Choroid plexus epithelial cell (primary cell): ENCODE results near the gene SMOC2.

Experiments
- DNase-seq: peaks from one replicate; pipeline ENCODE4 v3.0.0-alpha.2; 2010; ENCODE audit warnings: low read depth
- H3K4me3 ChIP-seq: 2 replicates; pipeline ENCODE4 v1.5.1; 2011; ENCODE audit warnings: low read depth, mild to moderate bottlenecking, control low read depth, low read length, moderate library complexity
- TF ChIP-seq, protein P1 (sequence below): conservative IDR thresholded peaks from 2 replicates; pipeline ENCODE4 v1.5.1; 2011; ENCODE audit warnings: low read depth, mild to moderate bottlenecking, control low read depth, inconsistent platforms, low read length, moderate library complexity

Gene SMOC2

DNA sequence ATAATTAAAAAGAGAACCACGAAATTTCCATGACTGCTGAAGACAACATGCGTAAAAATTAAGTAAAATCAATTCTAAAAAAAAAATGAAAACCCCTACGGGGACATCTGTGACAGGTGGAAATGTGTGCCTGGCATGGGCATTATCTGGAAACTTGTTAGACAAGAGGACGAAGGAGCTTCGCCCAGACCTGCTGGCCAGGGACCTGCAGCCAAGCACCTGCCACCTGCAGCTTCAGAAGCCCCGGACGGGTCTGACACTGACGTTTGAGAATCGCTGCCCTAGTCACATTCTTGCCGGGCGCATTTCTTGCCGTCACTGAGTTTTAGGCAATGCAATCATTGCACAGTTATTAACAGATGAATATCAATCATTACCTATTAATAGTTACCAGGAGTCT is 140.3 kb downstream of the SMOC2 start:
- H3K4me3 ChIP-seq = no peak overlapping the region
- TF ChIP-seq, protein P1, sequence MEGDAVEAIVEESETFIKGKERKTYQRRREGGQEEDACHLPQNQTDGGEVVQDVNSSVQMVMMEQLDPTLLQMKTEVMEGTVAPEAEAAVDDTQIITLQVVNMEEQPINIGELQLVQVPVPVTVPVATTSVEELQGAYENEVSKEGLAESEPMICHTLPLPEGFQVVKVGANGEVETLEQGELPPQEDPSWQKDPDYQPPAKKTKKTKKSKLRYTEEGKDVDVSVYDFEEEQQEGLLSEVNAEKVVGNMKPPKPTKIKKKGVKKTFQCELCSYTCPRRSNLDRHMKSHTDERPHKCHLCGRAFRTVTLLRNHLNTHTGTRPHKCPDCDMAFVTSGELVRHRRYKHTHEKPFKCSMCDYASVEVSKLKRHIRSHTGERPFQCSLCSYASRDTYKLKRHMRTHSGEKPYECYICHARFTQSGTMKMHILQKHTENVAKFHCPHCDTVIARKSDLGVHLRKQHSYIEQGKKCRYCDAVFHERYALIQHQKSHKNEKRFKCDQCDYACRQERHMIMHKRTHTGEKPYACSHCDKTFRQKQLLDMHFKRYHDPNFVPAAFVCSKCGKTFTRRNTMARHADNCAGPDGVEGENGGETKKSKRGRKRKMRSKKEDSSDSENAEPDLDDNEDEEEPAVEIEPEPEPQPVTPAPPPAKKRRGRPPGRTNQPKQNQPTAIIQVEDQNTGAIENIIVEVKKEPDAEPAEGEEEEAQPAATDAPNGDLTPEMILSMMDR = no peak
- DNase-seq = no peak

DNA sequence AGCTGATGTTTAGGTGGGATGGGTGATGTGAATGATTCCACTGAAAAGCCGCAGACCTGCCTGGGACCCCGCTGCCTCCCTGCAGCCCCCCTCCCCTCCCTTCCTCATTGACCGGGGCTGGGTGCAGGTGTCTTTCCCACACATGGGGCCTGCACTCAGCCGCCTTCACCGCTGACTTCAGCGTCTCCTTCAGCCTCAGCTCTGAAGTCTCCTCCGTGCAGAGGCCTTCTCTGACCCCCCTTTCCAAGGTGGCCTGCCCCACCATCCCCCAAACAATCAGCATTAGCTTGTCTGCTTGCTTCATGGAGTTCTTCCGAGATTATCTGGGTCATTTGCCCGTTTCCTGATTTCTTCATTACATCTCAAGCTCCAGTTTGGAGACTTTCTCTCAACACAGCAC is 140.7 kb downstream of the SMOC2 start:
- TF ChIP-seq, protein P1 = no peak
- no peak overlapping the region for H3K4me3 ChIP-seq
- no peak for DNase-seq

DNA sequence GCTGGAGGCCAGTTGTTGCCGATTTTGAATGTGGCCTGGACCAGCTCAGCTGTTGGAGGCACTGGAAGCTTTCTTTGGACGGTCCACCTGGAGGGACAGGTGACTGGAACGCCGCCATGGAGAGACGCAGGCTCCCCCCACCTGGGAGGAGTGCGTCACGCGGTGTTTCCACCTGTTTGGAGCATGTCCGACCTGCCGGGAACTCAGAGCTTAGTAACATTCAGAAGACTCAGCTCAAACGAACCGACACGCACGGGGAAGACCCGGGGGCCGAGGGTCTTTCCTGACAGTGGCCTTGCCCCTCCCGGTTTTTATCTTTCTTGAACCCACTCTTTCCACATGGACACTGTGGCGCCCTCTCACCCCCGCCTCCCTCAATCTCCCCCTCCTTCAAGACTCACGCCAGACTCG is 141.6 kb downstream of the SMOC2 start:
- DNase-seq = no peak
- TF ChIP-seq, protein P1 = no peak
- H3K4me3 ChIP-seq = no peak overlapping the region

DNA sequence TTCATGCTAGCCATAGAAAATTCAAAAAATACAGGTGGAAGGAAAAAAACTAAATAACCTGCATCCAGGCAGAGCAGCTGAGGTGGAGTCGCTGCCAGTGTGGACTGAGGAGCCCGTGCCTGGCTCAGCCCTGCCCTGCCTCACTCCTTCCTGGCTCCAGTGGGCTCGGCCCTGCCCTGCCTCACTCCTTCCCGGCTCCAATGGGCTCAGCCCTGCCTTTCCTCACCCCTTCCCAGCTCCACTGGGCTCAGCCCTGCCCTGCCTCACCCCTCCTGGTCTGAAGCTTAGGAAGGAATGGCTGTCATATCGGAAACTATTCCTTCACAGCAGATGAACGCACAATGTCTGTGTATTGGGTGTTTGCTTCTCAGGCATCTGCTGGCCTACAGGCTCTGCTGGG is 142.1 kb downstream of the SMOC2 start:
- H3K4me3 ChIP-seq = no peak overlapping the region
- TF ChIP-seq, protein P1 = no peak
- no peak for DNase-seq

DNA sequence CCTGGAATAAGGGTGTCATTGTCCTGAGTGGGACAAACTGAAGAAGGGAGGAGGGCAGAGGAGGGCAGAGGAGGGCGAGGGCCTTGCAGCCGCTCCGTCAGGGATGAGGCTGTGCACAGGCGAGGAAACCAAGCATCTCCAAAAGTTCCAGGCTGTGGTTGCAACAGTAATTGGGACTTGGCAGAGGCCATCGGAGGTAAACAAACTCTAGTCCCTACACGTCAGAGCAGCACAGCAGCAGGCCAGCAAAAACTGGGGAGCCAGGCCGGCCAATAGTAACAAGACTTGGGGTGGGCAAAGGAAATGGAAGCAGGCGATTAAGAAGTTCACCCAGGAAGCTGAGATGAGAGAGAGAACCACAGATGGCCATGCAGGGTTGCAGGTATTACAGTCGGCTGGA is 142.8 kb downstream of the SMOC2 start:
- H3K4me3 ChIP-seq = no peak overlapping the region
- TF ChIP-seq, protein P1 = no peak
- DNase-seq = no peak

DNA sequence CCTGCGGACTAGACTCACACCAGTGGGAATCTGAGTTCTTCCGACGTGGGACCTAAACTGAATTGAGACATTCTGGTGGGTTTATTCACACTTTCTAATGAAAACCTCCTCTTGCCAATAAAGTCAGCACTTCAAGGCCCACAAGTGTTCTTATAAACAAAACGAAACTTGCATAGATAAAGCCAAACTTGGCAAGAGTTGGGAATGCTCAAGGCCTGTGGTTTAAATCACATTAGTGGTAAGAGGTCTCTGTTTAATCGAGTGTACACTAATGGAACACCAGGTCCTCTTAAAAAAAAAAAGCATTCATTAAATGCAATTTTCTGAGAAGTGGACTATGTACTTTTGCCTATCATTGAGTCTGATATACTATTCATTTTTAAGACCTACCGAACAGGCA is 143.3 kb downstream of the SMOC2 start:
- no peak overlapping the region for H3K4me3 ChIP-seq
- TF ChIP-seq, protein P1 = no peak
- DNase-seq = no peak

DNA sequence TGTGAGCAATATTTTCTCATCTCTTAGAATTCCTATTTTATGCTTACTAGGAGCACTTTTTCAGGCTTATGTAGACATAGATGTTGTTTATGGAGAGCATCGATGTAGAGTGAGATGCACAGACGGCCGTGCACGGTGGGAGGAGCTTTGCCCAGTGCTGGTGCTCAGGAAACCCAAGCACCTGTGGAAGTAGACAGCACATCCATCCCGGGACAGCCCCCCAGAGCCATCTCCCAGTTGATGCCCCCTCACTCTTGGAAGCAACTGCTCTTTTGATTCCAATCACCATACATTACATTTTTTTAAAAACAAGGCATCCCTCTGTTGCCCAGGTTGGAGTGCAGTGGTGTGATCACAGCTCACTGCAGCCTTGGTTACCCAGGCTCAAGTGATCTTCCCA is 143.7 kb downstream of the SMOC2 start:
- DNase-seq = no peak
- TF ChIP-seq, protein P1 = no peak
- H3K4me3 ChIP-seq = no peak overlapping the region
